Esophagus squamous epithelium (tissue), 5 donors: ENCODE results near the gene NCBP1. TPM values are rescaled to one million over a fixed set of nuclear protein-coding genes. Genes with fewer than 3 reads are reported as not detected.

Experiments
- DNase-seq: peaks from one replicate; lab custom pipeline; 2025; lab: John Stamatoyannopoulos, UW
- H3K27ac ChIP-seq, 4 donors: fragments of 200-600 bp; sonication (generic); one replicate each; pipeline ENCODE4 v1.5.1; 2016 to 2019; ENCODE audit warnings: mild to moderate bottlenecking in 1 of 4
- H3K27me3 ChIP-seq, 4 donors: fragments of 200-600 bp; sonication (generic); 1 replicate in 3 of 4; 2 replicates in 1 of 4; pipeline versions ENCODE4 v1.5.1 to v1.6.0; 2017 to 2021; ENCODE audit warnings: antibody characterized with exemption in 1 of 4
- H3K36me3 ChIP-seq, 3 donors: fragments of 200-600 bp; sonication (generic); one replicate each; pipeline ENCODE4 v1.5.1; 2016 to 2019
- H3K4me1 ChIP-seq, 3 donors: fragments of 200-600 bp; sonication (generic); one replicate each; pipeline ENCODE4 v1.5.1; 2017 to 2019
- H3K4me3 ChIP-seq, 4 donors: fragments of 200-600 bp; sonication (generic); 1 replicate in 3 of 4; 2 replicates in 1 of 4; pipeline ENCODE4 v1.5.1; 2016 to 2019; ENCODE audit warnings: mild to moderate bottlenecking in 2 of 4, moderate library complexity in 1 of 4
- H3K9me3 ChIP-seq, 3 donors: fragments of 200-600 bp; sonication (generic); one replicate each; pipeline ENCODE4 v1.5.1; 2016 to 2019
- POLR2A ChIP-seq, 4 donors: fragments of 450-650 bp; IDR thresholded peaks; one replicate each; pipeline ENCODE4 v1.6.1; 2017; ENCODE audit warnings: antibody characterized with exemption in 4 of 4, mild to moderate bottlenecking in 4 of 4, moderate library complexity in 3 of 4
- WGBS, 2 donors: methylation state at CpG; one replicate each; pipeline ENCODE4 v1.1.5; 2018; 5-methylcytosine and 5-hydroxymethylcytosine counted together
- intact Hi-C: fragments of 100-400 bp; cut with DNase I; formaldehyde crosslinking; loops from one replicate; pipeline ENCODE4 v1.15.0; 2022
- total RNA-seq, 4 donors: library from RNA; depleted of rRNA; stranded (reverse); fragments of >200 nt; gene quantifications; one replicate each; pipeline ENCODE4 v1.1.0, GENCODE V29; 2016
- TF ChIP-seq, protein P1 (sequence below), 6 experiments: fragments of 450-650 bp in 4 of 6; fragments of 200-600 bp in 2 of 6; sonication (generic) in 2 of 6; IDR thresholded peaks; one replicate each; pipeline ENCODE4 v1.5.1; 2016 to 2019; ENCODE audit warnings: antibody characterized with exemption in 6 of 6, mild to moderate bottlenecking in 4 of 6, moderate library complexity in 4 of 6
- donor health status: DM: yes; HTN: yes; CAD: no.

Gene NCBP1
- total RNA-seq, 4 donors from 2014 or later, result 11.4 to 23.0 (median 16.4) TPM

DNA sequence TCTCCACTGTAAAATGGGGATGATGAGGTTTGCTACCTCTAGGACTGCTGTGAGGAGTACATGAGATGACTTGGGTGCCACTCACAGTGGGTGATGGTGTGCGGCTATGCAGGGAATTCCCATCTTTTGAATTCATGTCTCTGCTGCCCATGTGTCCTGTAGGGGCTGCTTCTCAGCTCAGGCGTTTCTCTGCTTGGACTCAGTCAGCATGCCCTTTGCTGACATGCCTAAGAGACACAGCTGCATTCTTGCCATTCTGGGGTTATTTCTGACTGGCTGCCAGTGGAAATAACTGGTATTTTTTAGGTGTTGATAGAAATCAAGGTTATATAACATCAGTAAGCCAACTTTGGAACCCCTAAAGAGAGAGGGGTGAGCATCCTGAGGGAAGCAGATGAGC lies 87.8 kb downstream of the NCBP1 start:
- H3K27me3 ChIP-seq, result peaks cover 0 to 9% (median 0%) of the 10 kb centered on the region in 4 donors
- H3K9me3 ChIP-seq, result no peaks in the 10 kb centered on the region
- intact Hi-C loops, result no loop called here
- no peaks in the 10 kb centered on the region for H3K36me3 ChIP-seq
- no CpG with 5 or more reads among the region's 2 CpGs for WGBS, 2 donors
- no peak for TF ChIP-seq POLR2A (IDR thresholded peaks at IDR 0.05)
- TF ChIP-seq, protein P1, sequence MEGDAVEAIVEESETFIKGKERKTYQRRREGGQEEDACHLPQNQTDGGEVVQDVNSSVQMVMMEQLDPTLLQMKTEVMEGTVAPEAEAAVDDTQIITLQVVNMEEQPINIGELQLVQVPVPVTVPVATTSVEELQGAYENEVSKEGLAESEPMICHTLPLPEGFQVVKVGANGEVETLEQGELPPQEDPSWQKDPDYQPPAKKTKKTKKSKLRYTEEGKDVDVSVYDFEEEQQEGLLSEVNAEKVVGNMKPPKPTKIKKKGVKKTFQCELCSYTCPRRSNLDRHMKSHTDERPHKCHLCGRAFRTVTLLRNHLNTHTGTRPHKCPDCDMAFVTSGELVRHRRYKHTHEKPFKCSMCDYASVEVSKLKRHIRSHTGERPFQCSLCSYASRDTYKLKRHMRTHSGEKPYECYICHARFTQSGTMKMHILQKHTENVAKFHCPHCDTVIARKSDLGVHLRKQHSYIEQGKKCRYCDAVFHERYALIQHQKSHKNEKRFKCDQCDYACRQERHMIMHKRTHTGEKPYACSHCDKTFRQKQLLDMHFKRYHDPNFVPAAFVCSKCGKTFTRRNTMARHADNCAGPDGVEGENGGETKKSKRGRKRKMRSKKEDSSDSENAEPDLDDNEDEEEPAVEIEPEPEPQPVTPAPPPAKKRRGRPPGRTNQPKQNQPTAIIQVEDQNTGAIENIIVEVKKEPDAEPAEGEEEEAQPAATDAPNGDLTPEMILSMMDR (IDR thresholded peaks at IDR 0.05), result no peak
- no peak for DNase-seq
- H3K4me1 ChIP-seq, result no peaks in the 10 kb centered on the region
- no peak overlapping the region for H3K27ac ChIP-seq
- no peak overlapping the region for H3K4me3 ChIP-seq

DNA sequence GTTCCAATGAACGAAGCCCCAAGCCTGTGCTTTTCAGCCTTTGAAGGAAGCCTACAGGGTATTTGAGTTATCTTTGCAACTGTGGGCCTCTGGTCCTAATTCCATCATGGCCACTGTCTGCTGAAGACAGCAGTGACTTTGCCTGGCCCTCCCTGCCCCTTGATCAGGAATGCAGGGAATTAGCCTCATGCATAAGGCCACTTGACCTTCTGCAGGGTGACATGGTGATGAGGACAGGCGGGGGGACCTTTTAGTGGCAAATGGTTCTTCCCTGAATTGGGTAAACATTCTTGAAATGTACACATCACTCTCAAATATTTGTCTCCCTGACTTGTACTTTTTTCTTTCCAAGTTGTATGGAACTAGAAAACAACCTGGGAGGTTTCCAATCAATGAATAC lies 88.7 kb downstream of the NCBP1 start:
- Histone ChIP-seq H3K4me1 (no peaks in the 10 kb centered on the region), H3K27ac (no peak overlapping the region), H3K27me3 (peaks cover 0 to 9% (median 0%) of the 10 kb centered on the region in 4 donors), H3K4me3 (no peak overlapping the region), H3K9me3 (no peaks in the 10 kb centered on the region), H3K36me3 (no peaks in the 10 kb centered on the region)
- intact Hi-C loops, result no loop called here
- TF ChIP-seq POLR2A (IDR thresholded peaks at IDR 0.05), result no peak
- TF ChIP-seq, protein P1 (IDR thresholded peaks at IDR 0.05), result no peak
- DNase-seq, result no peak
- WGBS, 2 donors, result 44 to 46% methylated on average over 2 of the region's 2 CpGs

Other genes starting within 250 kb of the NCBP1 start
- 10 to 100 TPM in 2 of 4 donors, 1 to 10 TPM in 2; 7.7 to 11.3 (median 10.2) TPM for gene TDRD7, start 221.7 kb upstream of the NCBP1 start, total RNA-seq
- 10 to 100 TPM in 1 of 4 donors, 1 to 10 TPM in 2, under 1 TPM in 1; 0.15 to 13.4 (median 2.4) TPM for gene TMOD1, start 132.2 kb upstream of the NCBP1 start, total RNA-seq
- 10 to 100 TPM in 2 of 4 donors, 1 to 10 TPM in 2; 6.9 to 20.0 (median 10.1) TPM for gene TSTD2, start 453 bp upstream of the NCBP1 start, total RNA-seq
- gene XPA, start 63.5 kb downstream of the NCBP1 start, total RNA-seq, result 10 to 100 TPM in 2 of 4 donors, 1 to 10 TPM in 2; 8.5 to 14.5 (median 10.3) TPM
- 10 to 100 TPM in 3 of 4 donors, 1 to 10 TPM in 1; 7.1 to 17.4 (median 12.4) TPM for gene FOXE1, start 219.4 kb downstream of the NCBP1 start, total RNA-seq